Measurements from ENCODE around the gene QPRT.
"Not testable (repeated sequence)": the region's sequence is repeated elsewhere in the genome, so short reads cannot be mapped to it uniquely, and the experiment has no call there.

QPRT gene

DNA sequence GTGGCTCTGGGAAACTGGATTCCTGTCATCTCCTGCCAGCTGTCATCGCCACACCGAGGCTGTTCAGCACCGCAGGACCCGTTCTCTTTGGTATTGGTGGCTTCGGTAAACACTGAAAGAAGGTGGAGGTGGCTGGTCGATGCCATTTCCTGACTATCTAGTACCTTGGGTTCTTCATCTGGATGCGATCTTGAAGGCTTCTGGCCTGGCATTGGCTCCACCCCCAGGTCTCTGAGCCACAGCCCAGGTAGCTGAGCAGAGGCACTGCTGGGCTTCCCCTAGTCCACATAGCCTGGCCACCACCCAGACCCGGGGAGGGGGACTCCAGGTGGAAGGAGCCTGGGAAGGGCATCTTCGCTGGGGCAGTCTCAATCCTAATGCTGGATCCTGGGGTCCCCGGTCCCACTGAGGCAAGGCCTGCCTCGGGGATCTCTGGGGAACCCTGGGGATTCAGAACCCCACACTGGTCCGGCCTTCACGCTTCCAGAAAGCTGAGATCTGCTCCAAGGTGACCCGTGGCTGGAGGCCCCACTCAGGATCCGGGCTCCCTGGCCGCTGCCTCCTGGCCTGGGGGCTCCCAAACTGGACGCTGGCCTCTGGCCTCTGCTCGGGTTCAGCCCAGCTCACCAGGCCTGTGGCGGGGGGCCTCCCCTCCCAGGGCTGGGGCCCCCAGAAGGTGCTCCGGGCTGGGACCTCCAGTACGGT is 65.0 kb downstream of the QPRT start:
- Histone ChIP-seq H3K27ac (no peak overlapping the region), H3K9me3 (ENCODE audit: severe bottlenecking) (peaks cover 10% of the 10 kb centered on the region), H3K36me3 (no peaks in the 10 kb centered on the region), H3K27me3 (ENCODE audit: insufficient read depth, low read depth, severe bottlenecking) (no peaks in the 10 kb centered on the region), H3K4me3 (ENCODE audit: low read depth, low read length) (no peak overlapping the region)
- TF ChIP-seq, protein P1, sequence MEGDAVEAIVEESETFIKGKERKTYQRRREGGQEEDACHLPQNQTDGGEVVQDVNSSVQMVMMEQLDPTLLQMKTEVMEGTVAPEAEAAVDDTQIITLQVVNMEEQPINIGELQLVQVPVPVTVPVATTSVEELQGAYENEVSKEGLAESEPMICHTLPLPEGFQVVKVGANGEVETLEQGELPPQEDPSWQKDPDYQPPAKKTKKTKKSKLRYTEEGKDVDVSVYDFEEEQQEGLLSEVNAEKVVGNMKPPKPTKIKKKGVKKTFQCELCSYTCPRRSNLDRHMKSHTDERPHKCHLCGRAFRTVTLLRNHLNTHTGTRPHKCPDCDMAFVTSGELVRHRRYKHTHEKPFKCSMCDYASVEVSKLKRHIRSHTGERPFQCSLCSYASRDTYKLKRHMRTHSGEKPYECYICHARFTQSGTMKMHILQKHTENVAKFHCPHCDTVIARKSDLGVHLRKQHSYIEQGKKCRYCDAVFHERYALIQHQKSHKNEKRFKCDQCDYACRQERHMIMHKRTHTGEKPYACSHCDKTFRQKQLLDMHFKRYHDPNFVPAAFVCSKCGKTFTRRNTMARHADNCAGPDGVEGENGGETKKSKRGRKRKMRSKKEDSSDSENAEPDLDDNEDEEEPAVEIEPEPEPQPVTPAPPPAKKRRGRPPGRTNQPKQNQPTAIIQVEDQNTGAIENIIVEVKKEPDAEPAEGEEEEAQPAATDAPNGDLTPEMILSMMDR (IDR thresholded peaks at IDR 0.05; ENCODE audit: low read depth, low read length), result no peak
- no peak for DNase-seq

DNA sequence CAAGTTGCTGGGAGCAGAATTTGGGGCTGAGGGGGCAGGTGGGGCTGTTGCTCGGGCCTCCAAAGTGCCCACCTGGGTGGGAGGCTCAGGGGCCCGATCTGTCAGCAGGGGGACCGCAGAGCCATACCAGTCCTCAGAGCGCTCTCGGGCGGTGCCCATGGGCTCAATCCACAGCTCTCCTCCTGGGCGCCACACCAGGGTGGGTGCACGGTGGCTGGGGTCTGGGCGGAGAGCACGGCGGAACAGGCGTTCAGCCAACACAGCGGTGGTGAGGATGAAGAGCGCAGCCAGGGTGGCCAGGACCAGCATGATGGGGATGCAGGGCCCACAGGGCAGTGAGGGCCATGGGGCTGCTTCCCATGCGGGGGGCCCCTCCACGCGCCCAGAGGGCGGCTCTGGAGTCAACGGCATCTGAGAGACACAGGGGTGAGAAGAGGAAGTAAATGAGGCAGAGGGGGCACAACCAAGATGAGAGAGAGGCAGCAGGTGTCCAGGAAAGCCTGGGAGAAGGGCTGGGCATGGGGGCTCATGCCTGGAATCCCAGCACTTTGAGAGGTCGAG is 65.6 kb downstream of the QPRT start:
- H3K36me3 ChIP-seq, result no peaks in the 10 kb centered on the region
- H3K27me3 ChIP-seq (ENCODE audit: insufficient read depth, low read depth, severe bottlenecking), result no peaks in the 10 kb centered on the region
- DNase-seq, result no peak
- H3K27ac ChIP-seq, result no peak overlapping the region
- H3K4me3 ChIP-seq (ENCODE audit: low read depth, low read length), result no peak overlapping the region
- peaks cover 10% of the 10 kb centered on the region for H3K9me3 ChIP-seq (ENCODE audit: severe bottlenecking)
- TF ChIP-seq, protein P1 (IDR thresholded peaks at IDR 0.05; ENCODE audit: low read depth, low read length), result no peak

DNA sequence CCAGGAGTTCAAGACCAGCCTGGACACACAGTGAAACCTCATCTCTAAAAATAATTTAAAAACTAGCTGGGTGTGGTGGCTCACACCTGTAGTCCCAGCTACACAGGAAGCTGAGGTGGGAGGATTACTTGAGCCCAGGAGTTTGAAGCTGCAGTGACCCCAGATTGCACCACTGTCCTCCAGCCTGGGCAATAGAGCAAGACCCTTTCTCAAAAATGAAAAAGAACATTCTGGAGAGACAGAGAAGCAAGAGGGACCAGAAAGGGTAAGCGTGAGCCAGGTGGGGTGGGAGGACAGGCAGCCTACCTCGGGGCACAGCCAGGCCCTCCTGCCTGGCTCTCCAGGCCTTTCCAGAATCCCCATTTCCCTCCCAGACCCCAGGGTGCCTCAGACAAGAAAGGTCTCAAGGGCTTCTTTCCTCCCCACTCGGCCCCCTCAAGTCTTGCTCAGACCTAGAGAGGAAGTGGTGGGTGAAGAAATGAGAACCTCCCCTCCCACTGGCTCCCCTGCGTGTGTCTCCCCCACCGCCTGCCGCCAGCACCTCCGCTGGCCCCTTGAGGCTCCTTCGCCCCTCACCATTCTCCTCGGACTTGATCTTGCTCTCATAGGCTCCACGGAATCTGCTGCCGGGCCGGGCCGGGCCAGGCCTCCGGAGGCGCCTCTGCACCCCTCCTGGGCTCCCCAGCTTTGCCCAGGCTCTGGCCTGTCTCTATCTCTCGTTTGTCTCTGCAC is 66.3 kb downstream of the QPRT start:
- H3K27me3 ChIP-seq (ENCODE audit: insufficient read depth, low read depth, severe bottlenecking), result no peaks in the 10 kb centered on the region
- H3K36me3 ChIP-seq, result no peaks in the 10 kb centered on the region
- peaks cover 10% of the 10 kb centered on the region for H3K9me3 ChIP-seq (ENCODE audit: severe bottlenecking)
- no peak overlapping the region for H3K27ac ChIP-seq
- H3K4me3 ChIP-seq (ENCODE audit: low read depth, low read length), result no peak overlapping the region
- no peak for DNase-seq
- TF ChIP-seq, protein P1 (IDR thresholded peaks at IDR 0.05; ENCODE audit: low read depth, low read length), result no peak

DNA sequence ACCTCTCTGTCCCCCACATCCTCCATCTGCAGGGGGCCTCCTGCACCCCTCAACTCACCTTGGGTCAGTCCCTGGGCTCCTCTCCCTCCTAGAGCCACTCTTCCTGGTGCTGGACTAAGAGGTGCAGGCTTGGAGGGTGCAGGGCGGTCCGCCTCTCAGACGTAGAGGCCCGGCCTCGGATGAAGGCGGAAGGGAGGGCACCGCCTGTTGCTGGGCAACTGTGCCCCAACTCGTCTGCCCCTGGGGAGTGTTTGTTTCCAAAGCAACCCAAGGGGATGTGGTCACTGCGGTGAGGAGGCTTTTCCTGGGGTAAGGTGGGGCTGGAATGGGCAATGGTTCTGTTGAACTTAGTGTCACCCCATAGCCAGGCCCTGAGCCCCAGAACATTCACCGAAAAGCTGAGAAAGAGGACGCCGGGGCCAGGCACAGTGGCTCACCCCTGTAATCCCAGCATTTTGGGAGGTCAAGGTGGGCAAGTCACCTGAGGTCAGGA is 66.9 kb downstream of the QPRT start, which contains the start of gene C16orf54:
TSS of gene C16orf54 (minus strand) at position 138 of the 493 bp plus-strand sequence. CDS start 1,039 bp downstream, outside the sequence.
- DNase-seq, result no peak
- H3K27ac ChIP-seq, result no peak within 1 kb of the TSS
- H3K9me3 ChIP-seq (ENCODE audit: severe bottlenecking), result peaks cover 10% of the 10 kb centered on the region
- H3K27me3 ChIP-seq (ENCODE audit: insufficient read depth, low read depth, severe bottlenecking), result no peaks in the 10 kb centered on the region
- H3K36me3 ChIP-seq, result no peaks in the 10 kb centered on the region
- H3K4me3 ChIP-seq (ENCODE audit: low read depth, low read length), result no peak within 1 kb of the TSS
- TF ChIP-seq, protein P1 (IDR thresholded peaks at IDR 0.05; ENCODE audit: low read depth, low read length), result no peak

DNA sequence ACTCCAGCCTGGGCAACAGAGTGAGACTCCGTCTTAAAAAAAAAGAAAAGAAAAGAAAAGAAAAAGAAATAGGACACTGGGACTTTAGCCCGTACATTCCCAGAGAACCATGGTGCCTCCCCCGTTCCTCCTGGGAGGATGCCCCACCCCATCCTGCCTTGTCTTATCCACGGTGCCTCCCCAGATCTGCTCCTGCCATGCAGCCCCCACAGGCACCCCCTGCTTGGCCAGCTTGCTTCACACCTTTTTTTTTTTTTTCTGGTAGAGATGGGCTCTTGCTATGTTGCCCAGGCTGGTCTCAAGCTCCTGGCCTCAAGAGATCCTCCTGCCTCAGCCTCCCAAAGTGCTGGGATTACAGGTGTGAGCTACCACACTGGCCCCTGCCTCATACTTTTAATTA is 67.5 kb downstream of the QPRT start:
- H3K36me3 ChIP-seq; H3K27ac ChIP-seq; H3K4me3 ChIP-seq (ENCODE audit: low read depth, low read length); DNase-seq; H3K9me3 ChIP-seq (ENCODE audit: severe bottlenecking); H3K27me3 ChIP-seq (ENCODE audit: insufficient read depth, low read depth, severe bottlenecking): not testable (repeated sequence)

All from WERI-Rb-1 (cell line).